H9 (cell line): Measurements from ENCODE around the gene DUSP23. TPM values are rescaled to one million over a fixed set of nuclear protein-coding genes. Genes with fewer than 3 reads are reported as not detected.

Experiments used
- DNase-seq: peaks from one replicate; pipeline ENCODE4 v3.0.0-alpha.2; 2017
- H2AFZ ChIP-seq: one replicate; pipeline ENCODE4 v1.6.1; 2013; ENCODE audit warnings: mild to moderate bottlenecking, low read length, control low read depth, moderate library complexity
- H2AK5ac ChIP-seq: 2 replicates; pipeline ENCODE4 v1.6.1; 2013; ENCODE audit warnings: low read length, control low read depth, mixed read lengths; ENCODE audit not compliant: insufficient read length
- H2BK120ac ChIP-seq: one replicate; pipeline ENCODE4 v1.6.1; 2013; ENCODE audit warnings: low read depth, mild to moderate bottlenecking, low read length, control low read depth, inconsistent platforms; ENCODE audit not compliant: poor library complexity, severe bottlenecking
- H2BK12ac ChIP-seq: 2 replicates; pipeline ENCODE4 v1.6.1; 2013; ENCODE audit warnings: low read length, control low read depth, mixed read lengths, low read depth; ENCODE audit not compliant: insufficient read length
- H2BK15ac ChIP-seq: 2 replicates; pipeline ENCODE4 v1.6.1; 2013; ENCODE audit warnings: low read depth, low read length, control low read depth
- H2BK20ac ChIP-seq: one replicate; pipeline ENCODE4 v1.6.1; 2013; ENCODE audit warnings: low read depth, mild to moderate bottlenecking, low read length, control low read depth, inconsistent platforms; ENCODE audit not compliant: poor library complexity, severe bottlenecking
- H2BK5ac ChIP-seq: 2 replicates; pipeline ENCODE4 v1.6.1; 2013; ENCODE audit warnings: low read length, control low read depth, mixed read lengths; ENCODE audit not compliant: insufficient read length
- H3K14ac ChIP-seq: 2 replicates; pipeline ENCODE4 v1.6.1; 2013; ENCODE audit warnings: low read length, control low read depth; ENCODE audit not compliant: insufficient read depth
- H3K18ac ChIP-seq: 2 replicates; pipeline ENCODE4 v1.6.1; 2013; ENCODE audit warnings: low read depth, mild to moderate bottlenecking, mixed read lengths, low read length, control low read depth; ENCODE audit not compliant: insufficient read length
- H3K23ac ChIP-seq: 2 replicates; pipeline ENCODE4 v1.6.1; 2013; ENCODE audit warnings: low read length, control low read depth, mixed read lengths, low read depth; ENCODE audit not compliant: insufficient read length
- H3K23me2 ChIP-seq: 2 replicates; pipeline ENCODE4 v1.6.1; 2013; ENCODE audit warnings: low read depth, mild to moderate bottlenecking, mixed read lengths, low read length, control low read depth; ENCODE audit not compliant: insufficient read length, poor library complexity, severe bottlenecking
- H3K27ac ChIP-seq: 2 replicates; pipeline ENCODE4 v1.5.1; 2013; ENCODE audit warnings: low read length, control low read depth, mixed read lengths, low read depth; ENCODE audit not compliant: insufficient read length
- H3K27me3 ChIP-seq: 2 replicates; pipeline ENCODE4 v1.6.1; 2013; ENCODE audit warnings: low read length, control low read depth, inconsistent platforms; ENCODE audit not compliant: insufficient read depth
- H3K4ac ChIP-seq: 2 replicates; pipeline ENCODE4 v1.6.1; 2013; ENCODE audit warnings: low read depth, mild to moderate bottlenecking, control low read depth, inconsistent platforms, low read length, moderate library complexity
- H3K4me1 ChIP-seq: 2 replicates; pipeline ENCODE4 v1.6.1; 2013; ENCODE audit warnings: low read length, control low read depth, inconsistent platforms; ENCODE audit not compliant: insufficient read depth
- H3K4me2 ChIP-seq: 2 replicates; pipeline ENCODE4 v1.6.1; 2013; ENCODE audit warnings: low read length, control low read depth, mixed read lengths; ENCODE audit not compliant: insufficient read length, insufficient read depth
- H3K56ac ChIP-seq: 2 replicates; pipeline ENCODE4 v1.6.1; 2013; ENCODE audit warnings: low read depth, mild to moderate bottlenecking, mixed read lengths, low read length, control low read depth; ENCODE audit not compliant: insufficient read length
- H3K79me1 ChIP-seq: 2 replicates; pipeline ENCODE4 v1.6.1; 2013; ENCODE audit warnings: low read depth, mild to moderate bottlenecking, moderate library complexity, low read length, control low read depth, inconsistent platforms; ENCODE audit not compliant: insufficient read depth, poor library complexity, severe bottlenecking
- H3K79me2 ChIP-seq: 2 replicates; pipeline ENCODE4 v1.6.1; 2013; ENCODE audit warnings: low read length, control low read depth, inconsistent platforms; ENCODE audit not compliant: insufficient read depth
- H3K9ac ChIP-seq: 2 replicates; pipeline ENCODE4 v1.6.1; 2013; ENCODE audit warnings: low read length, control low read depth, mixed read lengths; ENCODE audit not compliant: insufficient read length; ENCODE audit errors: extremely low read depth
- H3K9me3 ChIP-seq: one replicate; pipeline ENCODE4 v1.6.1; 2013; ENCODE audit warnings: low read depth, low read length, inconsistent platforms; ENCODE audit not compliant: control insufficient read depth
- H3T11ph ChIP-seq: one replicate; pipeline ENCODE4 v1.6.1; 2013; ENCODE audit warnings: mild to moderate bottlenecking, low read length, control low read depth, inconsistent platforms
- H4K20me1 ChIP-seq: one replicate; pipeline ENCODE4 v1.6.1; 2013; ENCODE audit not compliant: control insufficient read depth, insufficient read length, insufficient read depth
- H4K5ac ChIP-seq: 2 replicates; pipeline ENCODE4 v1.6.1; 2013; ENCODE audit warnings: low read depth, mild to moderate bottlenecking, mixed read lengths, low read length, control low read depth; ENCODE audit not compliant: insufficient read length
- H4K8ac ChIP-seq: replicated peaks from 2 replicates; pipeline ENCODE4 v1.6.1; 2013; ENCODE audit warnings: low read length, control low read depth, mixed read lengths, low read depth; ENCODE audit not compliant: insufficient read length
- H4K91ac ChIP-seq: 2 replicates; pipeline ENCODE4 v1.6.1; 2013; ENCODE audit warnings: low read depth, mild to moderate bottlenecking, moderate library complexity, mixed read lengths, low read length, control low read depth; ENCODE audit not compliant: insufficient read length
- H3K27ac Mint-ChIP-seq, 3 experiments: 2 replicates in 2 of 3; 3 replicates in 1 of 3; pipeline ENCODE4 v1.8.0; 2020 to 2021; ENCODE audit warnings: mixed read lengths in 3 of 3, mild to moderate bottlenecking in 1 of 3, moderate library complexity in 1 of 3
- H3K27me3 Mint-ChIP-seq: 2 replicates; pipeline ENCODE4 v1.8.0; 2021; ENCODE audit warnings: low read depth, mild to moderate bottlenecking, moderate library complexity, mixed read lengths
- H3K36me3 Mint-ChIP-seq, 3 experiments: 2 replicates in 2 of 3; 3 replicates in 1 of 3; pipeline ENCODE4 v1.8.0; 2020 to 2021; ENCODE audit warnings: low read depth in 3 of 3, mixed read lengths in 3 of 3; ENCODE audit not compliant: insufficient read depth in 1 of 3
- H3K4me1 Mint-ChIP-seq, 2 experiments: 2 replicates each; pipeline ENCODE4 v1.8.0; 2020; ENCODE audit warnings: mixed read lengths in 2 of 2
- H3K4me3 Mint-ChIP-seq, 2 experiments: 2 replicates in 1 of 2; 3 replicates in 1 of 2; pipeline ENCODE4 v1.8.0; 2020 to 2021; ENCODE audit warnings: mild to moderate bottlenecking in 2 of 2, mixed read lengths in 2 of 2, moderate library complexity in 1 of 2
- H3K9me3 Mint-ChIP-seq, 2 experiments: 2 replicates in 1 of 2; 3 replicates in 1 of 2; pipeline ENCODE4 v1.8.0; 2020; ENCODE audit warnings: mild to moderate bottlenecking in 2 of 2, mixed read lengths in 2 of 2, moderate library complexity in 1 of 2
- WGBS: extraction: QIAGEN DNeasy Blood & Tissue Kit; methylation state at CpG from one replicate; pipeline ENCODE4 v1.1.7; 2013; ENCODE audit warnings: missing lambda C conversion rate, low lambda C conversion rate, mixed read lengths; ENCODE audit not compliant: insufficient read length; ENCODE audit errors: extremely low coverage; 5-methylcytosine and 5-hydroxymethylcytosine counted together
- total RNA-seq: library from RNA; stranded (reverse); gene quantifications from 2 replicates; pipeline ENCODE4 v1.2.1, GENCODE V29; 2021
- TF ChIP-seq, protein P1 (sequence below): fragments of 200-600 bp; sonication (generic); conservative IDR thresholded peaks from 3 replicates; pipeline ENCODE4 v1.8.0; 2021; ENCODE audit warnings: antibody characterized with exemption, mild to moderate bottlenecking

Gene DUSP23
- total RNA-seq, 1 experiment from 2014 or later, result 25.0 TPM

GRCh38 chr1:159804924-159805323 lies 24.2 kb downstream of the DUSP23 start:
- Histone ChIP-seq H3K9me3 (no peaks in the 10 kb centered on the region), H3K56ac (no peak overlapping the region), H4K5ac (no peak overlapping the region), H4K8ac (no peak overlapping the region), H2BK15ac (no peak overlapping the region), H3K18ac (no peak overlapping the region), H4K20me1 (no peaks in the 10 kb centered on the region), H2BK5ac (no peak overlapping the region), H3K23me2 (no peaks in the 10 kb centered on the region), H3K27ac (no peak overlapping the region), H3K79me1 (no peaks in the 10 kb centered on the region), H2BK120ac (no peak overlapping the region), H3K14ac (no peak overlapping the region), H3K27me3 (no peaks in the 10 kb centered on the region), H2BK12ac (no peak overlapping the region), H2BK20ac (no peak overlapping the region), H3K4me2 (no peak overlapping the region), H3K4me1 (no peaks in the 10 kb centered on the region), H3T11ph (no peak overlapping the region), H3K4ac (no peak overlapping the region), H2AK5ac (no peak overlapping the region), H3K23ac (no peak overlapping the region), H3K79me2 (no peaks in the 10 kb centered on the region), H3K9ac (no peak overlapping the region), H2AFZ (no peak overlapping the region), H4K91ac (no peak overlapping the region)
- Mint-ChIP-seq H3K27me3 (peaks cover 22% of the 10 kb centered on the region), H3K4me3 (no peak overlapping the region), H3K4me1 (no peaks in the 10 kb centered on the region), H3K9me3 (no peaks in the 10 kb centered on the region), H3K36me3 (no peaks in the 10 kb centered on the region; a peak in 1 of 7 replicates), H3K27ac (no peak overlapping the region)
- TF ChIP-seq, protein P1, sequence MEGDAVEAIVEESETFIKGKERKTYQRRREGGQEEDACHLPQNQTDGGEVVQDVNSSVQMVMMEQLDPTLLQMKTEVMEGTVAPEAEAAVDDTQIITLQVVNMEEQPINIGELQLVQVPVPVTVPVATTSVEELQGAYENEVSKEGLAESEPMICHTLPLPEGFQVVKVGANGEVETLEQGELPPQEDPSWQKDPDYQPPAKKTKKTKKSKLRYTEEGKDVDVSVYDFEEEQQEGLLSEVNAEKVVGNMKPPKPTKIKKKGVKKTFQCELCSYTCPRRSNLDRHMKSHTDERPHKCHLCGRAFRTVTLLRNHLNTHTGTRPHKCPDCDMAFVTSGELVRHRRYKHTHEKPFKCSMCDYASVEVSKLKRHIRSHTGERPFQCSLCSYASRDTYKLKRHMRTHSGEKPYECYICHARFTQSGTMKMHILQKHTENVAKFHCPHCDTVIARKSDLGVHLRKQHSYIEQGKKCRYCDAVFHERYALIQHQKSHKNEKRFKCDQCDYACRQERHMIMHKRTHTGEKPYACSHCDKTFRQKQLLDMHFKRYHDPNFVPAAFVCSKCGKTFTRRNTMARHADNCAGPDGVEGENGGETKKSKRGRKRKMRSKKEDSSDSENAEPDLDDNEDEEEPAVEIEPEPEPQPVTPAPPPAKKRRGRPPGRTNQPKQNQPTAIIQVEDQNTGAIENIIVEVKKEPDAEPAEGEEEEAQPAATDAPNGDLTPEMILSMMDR, result no peak
- WGBS, result no CpG with 5 or more reads among the region's 2 CpGs
- DNase-seq, result no peak
